Mesenchymal stem cell (in vitro differentiated cells and primary cell): Measurements from ENCODE around the gene RAB27B.
A peak's percentile ranks its signal among the peaks of the same experiment; 100 is the strongest.

ENCODE experiments used
- DNase-seq: peaks from one replicate; pipeline ENCODE4 v3.0.0-alpha.2; 2013
- H2AFZ ChIP-seq: one replicate; pipeline ENCODE4 v1.6.1; 2013; ENCODE audit warnings: low read depth, mild to moderate bottlenecking, control low read depth, inconsistent platforms, low read length, moderate library complexity
- H2AK5ac ChIP-seq: 2 replicates; pipeline ENCODE4 v1.6.1; 2013; ENCODE audit warnings: low read length, moderate library complexity, mild to moderate bottlenecking, inconsistent platforms; ENCODE audit not compliant: severe bottlenecking
- H2BK120ac ChIP-seq: one replicate; pipeline ENCODE4 v1.6.1; 2013; ENCODE audit warnings: low read depth, mild to moderate bottlenecking, inconsistent platforms, low read length, moderate library complexity
- H2BK12ac ChIP-seq, 2 experiments: one replicate each; pipeline ENCODE4 v1.6.1; 2013; ENCODE audit warnings: inconsistent platforms in 2 of 2, low read length in 2 of 2, mild to moderate bottlenecking in 2 of 2, moderate library complexity in 2 of 2, control low read depth in 1 of 2
- H2BK15ac ChIP-seq: one replicate; pipeline ENCODE4 v1.6.1; 2013; ENCODE audit warnings: mild to moderate bottlenecking, low read depth, inconsistent platforms; ENCODE audit not compliant: poor library complexity, severe bottlenecking
- H2BK5ac ChIP-seq: 2 replicates; pipeline ENCODE4 v1.6.1; 2013; ENCODE audit warnings: low read depth, mild to moderate bottlenecking, low read length, control low read depth, inconsistent platforms; ENCODE audit not compliant: poor library complexity, severe bottlenecking
- H3K14ac ChIP-seq, 2 experiments: one replicate each; pipeline ENCODE4 v1.6.1; 2013; ENCODE audit warnings: inconsistent platforms in 2 of 2, low read length in 2 of 2, control low read depth in 1 of 2, mild to moderate bottlenecking in 1 of 2, moderate library complexity in 1 of 2
- H3K18ac ChIP-seq, 2 experiments: one replicate each; pipeline ENCODE4 v1.6.1; 2013; ENCODE audit warnings: inconsistent platforms in 2 of 2, low read length in 2 of 2, control low read depth in 1 of 2, low read depth in 1 of 2, mild to moderate bottlenecking in 1 of 2
- H3K23ac ChIP-seq, 2 experiments: one replicate each; pipeline ENCODE4 v1.6.1; 2013; ENCODE audit warnings: inconsistent platforms in 2 of 2, low read length in 2 of 2, mild to moderate bottlenecking in 2 of 2, moderate library complexity in 2 of 2, control low read depth in 1 of 2
- H3K27ac ChIP-seq: 2 replicates; pipeline ENCODE4 v1.5.1; 2013; ENCODE audit warnings: mild to moderate bottlenecking, moderate library complexity, low read length, control low read depth, inconsistent platforms; ENCODE audit not compliant: poor library complexity, severe bottlenecking
- H3K27me3 ChIP-seq, 2 experiments: 2 replicates each; pipeline versions ENCODE4 v1.6.1 to v1.7.0; 2013; ENCODE audit warnings: low read length in 2 of 2, mild to moderate bottlenecking in 2 of 2, moderate library complexity in 2 of 2, control low read depth in 1 of 2, inconsistent platforms in 1 of 2; ENCODE audit not compliant: control insufficient read depth in 1 of 2, insufficient read depth in 1 of 2
- H3K36me3 ChIP-seq, 2 experiments: 2 replicates each; pipeline versions ENCODE4 v1.6.1 to v1.7.0; 2013; ENCODE audit warnings: low read length in 2 of 2, control low read depth in 1 of 2, inconsistent platforms in 1 of 2, low read depth in 1 of 2, mild to moderate bottlenecking in 1 of 2; ENCODE audit not compliant: insufficient read depth in 2 of 2, control insufficient read depth in 1 of 2
- H3K4ac ChIP-seq, 2 experiments: one replicate each; pipeline ENCODE4 v1.6.1; 2013; ENCODE audit warnings: inconsistent platforms in 2 of 2, low read length in 2 of 2, mild to moderate bottlenecking in 2 of 2, moderate library complexity in 2 of 2, control low read depth in 1 of 2, low read depth in 1 of 2
- H3K4me1 ChIP-seq: 2 replicates; pipeline ENCODE4 v1.6.1; 2013; ENCODE audit warnings: low read depth, low read length, control low read depth; ENCODE audit not compliant: control insufficient read depth, insufficient read depth
- H3K4me2 ChIP-seq: 2 replicates; pipeline ENCODE4 v1.6.1; 2013; ENCODE audit warnings: low read length, mild to moderate bottlenecking, inconsistent platforms; ENCODE audit not compliant: poor library complexity, severe bottlenecking
- H3K4me3 ChIP-seq, 2 experiments: 2 replicates each; pipeline versions ENCODE4 v1.5.1 to v1.7.0; 2013; ENCODE audit warnings: low read length in 2 of 2, mild to moderate bottlenecking in 2 of 2, control low read depth in 1 of 2, low read depth in 1 of 2; ENCODE audit not compliant: insufficient read depth in 1 of 2
- H3K79me1 ChIP-seq: replicated peaks from 2 replicates; pipeline ENCODE4 v1.6.1; 2013; ENCODE audit warnings: mild to moderate bottlenecking, control low read depth, low read length, inconsistent platforms; ENCODE audit not compliant: poor library complexity, severe bottlenecking
- H3K9ac ChIP-seq: 2 replicates; pipeline ENCODE4 v1.7.0; 2013; ENCODE audit warnings: mild to moderate bottlenecking, low read length, moderate library complexity
- H3K9me3 ChIP-seq: 2 replicates; pipeline ENCODE4 v1.7.0; 2013; ENCODE audit warnings: mild to moderate bottlenecking, low read length; ENCODE audit not compliant: control insufficient read depth
- H4K8ac ChIP-seq: one replicate; pipeline ENCODE4 v1.6.1; 2013; ENCODE audit warnings: inconsistent platforms, mild to moderate bottlenecking, low read length, moderate library complexity
- H4K91ac ChIP-seq: one replicate; pipeline ENCODE4 v1.6.1; 2013; ENCODE audit warnings: mild to moderate bottlenecking, low read length, inconsistent platforms
- WGBS: methylation state at CpG from one replicate; pipeline ENCODE4 v1.1.7; 2013; ENCODE audit warnings: mixed read lengths; 5-methylcytosine and 5-hydroxymethylcytosine counted together

The RAB27B gene

GRCh38 chr18:54904581-54904980 is 76.3 kb downstream of the RAB27B start:
- Histone ChIP-seq H2BK5ac (no peak overlapping the region), H2AK5ac (no peak overlapping the region), H4K8ac (no peak overlapping the region), H3K18ac (no peak overlapping the region), H3K27ac (no peak overlapping the region), H3K4me2 (no peak overlapping the region), H3K4me1 (no peaks in the 10 kb centered on the region), H2BK12ac (no peak overlapping the region), H3K4ac (no peak overlapping the region), H2BK15ac (no peak overlapping the region), H3K27me3 (no peaks in the 10 kb centered on the region), H2AFZ (no peak overlapping the region), H3K9ac (no peak overlapping the region), H3K36me3 (no peaks in the 10 kb centered on the region), H3K9me3 (no peaks in the 10 kb centered on the region), H3K14ac (no peak overlapping the region), H4K91ac (no peak overlapping the region), H3K79me1 (no peaks in the 10 kb centered on the region), H3K23ac (no peak overlapping the region), H3K4me3 (no peak overlapping the region), H2BK120ac (no peak overlapping the region)
- 83% methylated on average over 2 of the region's 2 CpGs for WGBS
- DNase-seq = no peak

GRCh38 chr18:54905629-54906028 is 77.4 kb downstream of the RAB27B start:
- Histone ChIP-seq H3K4me1 (no peaks in the 10 kb centered on the region), H2AFZ (no peak overlapping the region), H3K18ac (no peak overlapping the region), H3K27me3 (no peaks in the 10 kb centered on the region), H3K9ac (no peak overlapping the region), H3K23ac (no peak overlapping the region), H2BK15ac (no peak overlapping the region), H2BK5ac (no peak overlapping the region), H4K91ac (no peak overlapping the region), H4K8ac (no peak overlapping the region), H3K36me3 (no peaks in the 10 kb centered on the region), H2AK5ac (no peak overlapping the region), H3K4me2 (no peak overlapping the region), H3K4me3 (no peak overlapping the region), H3K27ac (no peak overlapping the region), H2BK120ac (no peak overlapping the region), H2BK12ac (no peak overlapping the region), H3K79me1 (no peaks in the 10 kb centered on the region), H3K4ac (no peak overlapping the region), H3K9me3 (no peaks in the 10 kb centered on the region), H3K14ac (no peak overlapping the region)
- 80% methylated on average over 5 of the region's 5 CpGs for WGBS
- no peak for DNase-seq

GRCh38 chr18:54906331-54907185 is 78.3 kb downstream of the RAB27B start:
- Histone ChIP-seq H3K9me3 (no peaks in the 10 kb centered on the region), H2BK15ac (no peak overlapping the region), H2BK12ac (no peak overlapping the region), H4K8ac (no peak overlapping the region), H3K79me1 (no peaks in the 10 kb centered on the region), H4K91ac (peak overlapping the region; percentile 62), H3K27ac (no peak overlapping the region), H3K27me3 (no peaks in the 10 kb centered on the region), H2AK5ac (no peak overlapping the region), H2BK120ac (no peak overlapping the region), H2AFZ (no peak overlapping the region), H3K4ac (no peak overlapping the region), H3K4me3 (no peak overlapping the region), H2BK5ac (no peak overlapping the region), H3K23ac (no peak overlapping the region), H3K4me1 (no peaks in the 10 kb centered on the region), H3K4me2 (no peak overlapping the region), H3K9ac (no peak overlapping the region), H3K36me3 (no peaks in the 10 kb centered on the region), H3K14ac (no peak overlapping the region), H3K18ac (peak overlapping the region in 1 of 2 experiments; percentile 85)
- WGBS = 98% methylated on average over 4 of the region's 6 CpGs
- no peak for DNase-seq

- Histone ChIP-seq H3K18ac (peak overlapping the region in 1 of 2 experiments; percentile 38), H3K4me3 (no peak overlapping the region), H3K36me3 (no peaks in the 10 kb centered on the region), H3K23ac (no peak overlapping the region), H2AFZ (no peak overlapping the region), H3K27ac (no peak overlapping the region), H3K4ac (no peak overlapping the region), H3K27me3 (no peaks in the 10 kb centered on the region), H4K8ac (peak overlapping the region; percentile 45), H2AK5ac (no peak overlapping the region), H3K14ac (no peak overlapping the region), H3K9me3 (no peaks in the 10 kb centered on the region), H3K9ac (no peak overlapping the region), H4K91ac (peak overlapping the region; percentile 87), H3K4me2 (no peak overlapping the region), H2BK15ac (no peak overlapping the region), H3K4me1 (no peaks in the 10 kb centered on the region), H3K79me1 (no peaks in the 10 kb centered on the region), H2BK5ac (no peak overlapping the region), H2BK12ac (peak overlapping the region; percentile 10 to 38), H2BK120ac (no peak overlapping the region)
- DNase-seq = no peak
- WGBS = 89% methylated on average over 11 of the region's 11 CpGs
Observed at GRCh38 chr18:54909538-54909937, 81.3 kb downstream of the RAB27B start.
